GM12878 (cell line): ENCODE measurements around the gene TANK. TPM values are rescaled to one million over a fixed set of nuclear protein-coding genes. Genes with fewer than 3 reads are reported as not detected.

ENCODE experiments used
- ATAC-seq: fragments of 200-7000 bp; cut with Tn5 transposase; 3 replicates; pipeline ENCODE4 v1.9.1; 2020; ENCODE audit warnings: mild to moderate bottlenecking, moderate library complexity
- BruUV-seq: library from RNA; stranded (reverse); fragments of 400-500 nt; replicated peaks from 2 replicates; lab custom pipeline; 2021; lab: Mats Ljungman, UMichigan
- CTCF ChIA-PET: fragments of 300-600 bp; sonication (Branson Sonifier 250); formaldehyde crosslinking; extraction: SDS; loops from one replicate; lab custom pipeline; 2021; ENCODE audit warnings: inconsistent platforms; lab: Yijun Ruan, JAX
- POLR2A ChIA-PET: fragments of 350-600 bp; formaldehyde crosslinking; extraction: SDS; loops from one replicate; lab custom pipeline; 2021; ENCODE audit warnings: inconsistent platforms; lab: Charles Lee
- RAD21 ChIA-PET: fragments of 300-600 bp; sonication (Branson Sonifier 250); formaldehyde crosslinking; loops from one replicate; lab custom pipeline; 2023; ENCODE audit warnings: antibody characterized with exemption; ENCODE audit not compliant: unreplicated experiment; lab: Charles Lee
- SMC1A ChIA-PET: fragments of 300-600 bp; sonication (Branson Sonifier 250); formaldehyde crosslinking; loops from one replicate; lab custom pipeline; 2023; ENCODE audit not compliant: unreplicated experiment, uncharacterized antibody; lab: Charles Lee
- DNase-seq: peaks from one replicate; pipeline ENCODE4 v3.0.0-alpha.2; 2011; ENCODE audit warnings: low read depth, low spot score
- FAIRE-seq: peaks from 3 replicates; lab custom pipeline; 2011; peaks lifted over from hg19 to GRCh38; lab: Jason Lieb, UNC
- H2AFZ ChIP-seq: 2 replicates; pipeline ENCODE4 v1.6.0; 2011; ENCODE audit warnings: low read depth, low read length, control low read depth; ENCODE audit not compliant: control insufficient read depth
- H3K27ac ChIP-seq: 2 replicates; pipeline ENCODE4 v1.5.1; 2011; ENCODE audit warnings: control low read depth; ENCODE audit not compliant: control insufficient read depth, insufficient read depth
- H3K27me3 ChIP-seq, 2 experiments: replicated peaks in 1 of 2; 2 replicates each; pipeline versions ENCODE4 v1.6.0 to v1.6.1; 2011; ENCODE audit warnings: low read length in 1 of 2; ENCODE audit not compliant: control insufficient read depth in 2 of 2, insufficient read depth in 2 of 2
- H3K36me3 ChIP-seq, 2 experiments: 2 replicates each; pipeline ENCODE4 v1.5.1; 2011; ENCODE audit warnings: low read length in 1 of 2; ENCODE audit not compliant: control insufficient read depth in 2 of 2, insufficient read depth in 2 of 2
- H3K4me1 ChIP-seq: 2 replicates; pipeline ENCODE4 v1.6.1; 2011; ENCODE audit warnings: mild to moderate bottlenecking, low read length, moderate library complexity, mixed read lengths; ENCODE audit not compliant: control insufficient read depth, insufficient read depth
- H3K4me2 ChIP-seq: 2 replicates; pipeline ENCODE4 v1.6.0; 2011; ENCODE audit warnings: control low read depth; ENCODE audit not compliant: control insufficient read depth, insufficient read depth
- H3K4me3 ChIP-seq: fragments of 200-600 bp; sonication (generic); 2 replicates; pipeline ENCODE4 v1.5.1; 2016
- H3K79me2 ChIP-seq: 2 replicates; pipeline ENCODE4 v1.6.0; 2011; ENCODE audit warnings: low read length; ENCODE audit not compliant: control insufficient read depth, insufficient read depth
- H3K9ac ChIP-seq: 2 replicates; pipeline ENCODE4 v1.8.0; 2011; ENCODE audit warnings: low read length, control low read depth, mixed read lengths; ENCODE audit not compliant: control insufficient read depth, insufficient read depth
- H3K9me3 ChIP-seq: replicated peaks from 3 replicates; pipeline ENCODE4 v1.5.1; 2011; ENCODE audit warnings: mild to moderate bottlenecking, low read length; ENCODE audit not compliant: control insufficient read depth, insufficient read depth
- H4K20me1 ChIP-seq: 2 replicates; pipeline ENCODE4 v1.6.0; 2011; ENCODE audit not compliant: control insufficient read depth, insufficient read depth
- BCL11A ChIP-seq: IDR thresholded peaks from 2 replicates; pipeline ENCODE4 v1.6.1; 2011; ENCODE audit warnings: low read depth, low read length
- BCLAF1 ChIP-seq: fragments of 450-650 bp; IDR thresholded peaks from 2 replicates; pipeline ENCODE4 v1.6.1; 2017; ENCODE audit warnings: antibody characterized with exemption, mild to moderate bottlenecking, moderate library complexity
- CBX3 ChIP-seq: fragments of 200-600 bp; sonication (generic); IDR thresholded peaks from 2 replicates; pipeline ENCODE4 v1.6.1; 2016; ENCODE audit warnings: low read depth, borderline replicate concordance
- CHD4 ChIP-seq: fragments of 200-600 bp; sonication (generic); IDR thresholded peaks from 2 replicates; pipeline ENCODE4 v1.6.1; 2016; ENCODE audit warnings: mild to moderate bottlenecking
- EP300 ChIP-seq, 2 experiments: fragments of 150-350 bp in 1 of 2; IDR thresholded peaks; 2 replicates each; pipeline ENCODE4 v1.6.1; 2011 to 2012; ENCODE audit warnings: low read depth in 2 of 2, low read length in 2 of 2, borderline replicate concordance in 1 of 2, improper control_type of control experiment in 1 of 2, inconsistent platforms in 1 of 2; ENCODE audit not compliant: control insufficient read depth in 1 of 2
- GABPA ChIP-seq: IDR thresholded peaks from 2 replicates; pipeline ENCODE4 v1.6.1; 2014; ENCODE audit warnings: antibody characterized with exemption, low read depth, mild to moderate bottlenecking, inconsistent platforms
- KAT2A ChIP-seq: conservative IDR thresholded peaks from 2 replicates; pipeline ENCODE4 v1.6.1; 2011; ENCODE audit warnings: low read depth, low read length; ENCODE audit not compliant: control insufficient read depth
- KLF5 ChIP-seq: fragments of 450-650 bp; IDR thresholded peaks from 2 replicates; pipeline ENCODE4 v1.6.1; 2014; ENCODE audit warnings: mild to moderate bottlenecking; ENCODE audit not compliant: partially characterized antibody
- NBN ChIP-seq: fragments of 450-650 bp; IDR thresholded peaks from 2 replicates; pipeline ENCODE4 v1.6.1; 2016
- POLR2AphosphoS2 ChIP-seq: IDR thresholded peaks from 2 replicates; pipeline ENCODE4 v1.6.1; 2011; ENCODE audit warnings: low read depth, mild to moderate bottlenecking, low read length, improper control_type of control experiment, moderate library complexity
- SPI1 ChIP-seq: IDR thresholded peaks from 2 replicates; pipeline ENCODE4 v1.6.1; 2011; ENCODE audit warnings: low read depth, mild to moderate bottlenecking, low read length, moderate library complexity, borderline replicate concordance; ENCODE audit not compliant: insufficient read depth
- TCF12 ChIP-seq: IDR thresholded peaks from 2 replicates; pipeline ENCODE4 v1.6.1; 2011; ENCODE audit warnings: low read depth, mild to moderate bottlenecking, low read length
- TCF3 ChIP-seq: IDR thresholded peaks from 2 replicates; pipeline ENCODE4 v1.6.1; 2012; ENCODE audit warnings: low read depth, mild to moderate bottlenecking, low read length, borderline replicate concordance; ENCODE audit not compliant: insufficient read depth
- USF1 ChIP-seq: IDR thresholded peaks from 2 replicates; pipeline ENCODE4 v1.6.1; 2011; ENCODE audit warnings: borderline replicate concordance, low read depth, mild to moderate bottlenecking, moderate library complexity, mixed read lengths, low read length; ENCODE audit not compliant: insufficient read depth; ENCODE audit errors: extremely low read length
- YY1 ChIP-seq: IDR thresholded peaks from 2 replicates; pipeline ENCODE4 v1.6.1; 2011; ENCODE audit warnings: low read depth, mild to moderate bottlenecking, low read length
- ZBTB40 ChIP-seq: fragments of 450-650 bp; IDR thresholded peaks from 2 replicates; pipeline ENCODE4 v1.6.1; 2016; ENCODE audit warnings: mild to moderate bottlenecking, moderate library complexity, borderline replicate concordance
- ZZZ3 ChIP-seq: IDR thresholded peaks from 2 replicates; pipeline ENCODE4 v1.6.1; 2011; ENCODE audit warnings: low read depth; ENCODE audit not compliant: control insufficient read depth, insufficient read length
- WGBS: methylation state at CpG from one replicate; pipeline ENCODE4 v1.1.6; 2016; ENCODE audit warnings: low lambda C conversion rate; ENCODE audit not compliant: insufficient replicate concordance, insufficient coverage; ENCODE audit errors: missing lambda C conversion rate; 5-methylcytosine and 5-hydroxymethylcytosine counted together
- in situ Hi-C: fragments of 300-500 bp; cut with MboI; formaldehyde crosslinking; loops from 9 replicates; pipeline ENCODE4 v1.14.3; 2018; ENCODE audit warnings: mixed read lengths
- intact Hi-C: fragments of 100-400 bp; cut with micrococcal nuclease; formaldehyde crosslinking; loops from one replicate; pipeline ENCODE4 v1.14.2; 2022; ENCODE audit not compliant: unreplicated experiment
- polyA plus RNA-seq, 11 experiments: library from polyadenylated mRNA; depleted of rRNA in 4 of 11; unstranded in 6 of 11; stranded (reverse) in 5 of 11; fragments of >200 nt; fragmentation: Nextera tagmentation in 4 of 11; fragmentation: Illumina TruSeq in 1 of 11; extraction: Ambion mirVana in 4 of 11; extraction: Trizol in 1 of 11; gene quantifications; 1 replicate in 1 of 11; 2 replicates in 10 of 11; pipeline versions ENCODE4 v1.2.1 to v1.2.3, GENCODE V29; 2011 to 2016; ENCODE audit warnings: inconsistent platforms in 2 of 11, missing spikeins in 2 of 11, low read depth in 1 of 11
- total RNA-seq, 4 experiments: library from RNA; depleted of rRNA in 3 of 4; stranded (reverse); fragments of >200 nt in 3 of 4; fragmentation: Illumina TruSeq in 1 of 4; extraction: Trizol in 1 of 4; gene quantifications; 2 replicates each; pipeline versions ENCODE4 v1.2.1 to v1.2.3, GENCODE V29; 2013 to 2021

TANK gene
- total and polyA plus RNA-seq, 10 of the 15 experiments (the other 5 are each of a cell fraction or from before 2014, with no cell fraction given): 48.6 to 127 (median 103) TPM

- no peaks in the 10 kb centered on the region for H3K27me3 ChIP-seq
- ChIA-PET CTCF (interaction anchor here (0.5 to 4.6 kb wide), 6 partner anchors 9 to 1156 kb away, joined by 3 to 21 read pairs (median 4); no protein-coding TSS in a partner anchor), POLR2A (no interaction called here), SMC1A (interaction anchor here (1.1 to 1.7 kb wide), 6 partner anchors 11 to 136 kb away, joined by 4 to 6 read pairs (median 4); no protein-coding TSS in a partner anchor), RAD21 (interaction anchor here (0.7 to 1.4 kb wide), 2 partner anchors 15 to 40 kb away, joined by 3 read pairs; no protein-coding TSS in a partner anchor)
- H4K20me1 ChIP-seq: no peaks in the 10 kb centered on the region
- BruUV-seq: no TSS peak
- DNase-seq: no peak
- intact Hi-C loops (no loop called here), in situ Hi-C loops (loop anchor here (25.0 kb wide), 1 partner anchor 671 kb away; no protein-coding TSS in a partner anchor)
- no peaks in the 10 kb centered on the region for H3K79me2 ChIP-seq
- no peak for FAIRE-seq
- no peaks in the 10 kb centered on the region; the same call in 2 of the 3 replicates for H3K9me3 ChIP-seq
- no peaks in the 10 kb centered on the region for H3K4me1 ChIP-seq
- H3K9ac ChIP-seq: no peak overlapping the region
- no peak for ATAC-seq
- H3K36me3 ChIP-seq: no peaks in the 10 kb centered on the region
- H3K4me3 ChIP-seq: no peak overlapping the region
- H2AFZ ChIP-seq: no peak overlapping the region
- H3K4me2 ChIP-seq: no peak overlapping the region
- 79% methylated on average over 11 of the region's 11 CpGs for WGBS
- H3K27ac ChIP-seq: no peak overlapping the region
- TF ChIP-seq NBN (no peak), EP300 (IDR thresholded peaks at IDR 0.05; ENCODE audit: borderline replicate concordance in 1 of 2, control insufficient read depth in 1 of 2, low read depth in 2 of 2, low read length in 2 of 2) (no peak), ZZZ3 (no peak), KAT2A (no peak), POLR2AphosphoS2 (no peak), TCF3 (no peak), CBX3 (no peak), ZBTB40 (no peak), BCL11A (no peak), USF1 (no peak), BCLAF1 (no peak), YY1 (no peak), GABPA (no peak), TCF12 (no peak), CHD4 (no peak), KLF5 (no peak), SPI1 (no peak)
These were observed 105.6 kb downstream of the TANK start for GRCh38 chr2:161265874-161266273.
